Endometrium (tissue), 2 donors: ENCODE results near the gene HOXB5.

Source experiments
- FAIRE-seq: peaks from 2 replicates; lab custom pipeline; 2012; peaks lifted over from hg19 to GRCh38; lab: Jason Lieb, UNC
- donor health status: control.
- donor health status: control.

Gene HOXB5

DNA sequence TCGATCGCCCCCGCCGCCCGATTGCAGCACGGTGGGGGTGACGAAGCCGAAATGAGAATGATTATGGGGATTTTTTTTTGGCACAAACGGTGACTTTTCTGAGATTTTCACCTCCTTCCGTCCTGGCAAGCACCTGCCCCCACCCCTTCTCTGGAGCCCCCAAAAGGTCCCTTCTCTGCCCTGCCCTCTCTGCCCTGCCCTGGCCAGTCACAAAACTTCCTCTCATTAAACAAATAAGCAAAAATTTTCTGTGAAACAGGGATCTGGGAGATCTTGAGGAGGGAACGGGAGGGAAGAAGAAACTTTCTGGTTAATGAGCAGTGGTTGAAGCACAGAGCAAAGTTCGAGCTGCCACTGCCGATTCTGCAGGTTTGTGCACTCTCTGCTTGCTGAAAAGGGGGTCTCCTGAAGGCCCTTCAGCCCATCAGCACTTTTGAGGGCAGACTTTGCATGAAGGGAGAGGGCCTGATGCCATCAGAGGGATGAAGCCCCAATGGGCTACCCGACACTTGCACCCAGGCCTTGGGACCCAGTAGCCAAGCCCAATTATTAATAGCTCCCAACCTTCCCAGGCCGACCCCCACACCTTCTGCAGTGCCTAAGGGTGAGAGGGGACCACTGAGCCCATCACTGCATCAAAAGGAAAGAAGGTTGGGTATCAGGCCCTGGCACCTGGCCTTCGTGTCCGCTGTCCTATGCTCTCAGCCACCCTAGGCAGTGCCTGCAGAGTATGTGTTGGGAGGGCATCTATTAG, 22.6 kb upstream of the HOXB5 start:
- FAIRE-seq = no peak

DNA sequence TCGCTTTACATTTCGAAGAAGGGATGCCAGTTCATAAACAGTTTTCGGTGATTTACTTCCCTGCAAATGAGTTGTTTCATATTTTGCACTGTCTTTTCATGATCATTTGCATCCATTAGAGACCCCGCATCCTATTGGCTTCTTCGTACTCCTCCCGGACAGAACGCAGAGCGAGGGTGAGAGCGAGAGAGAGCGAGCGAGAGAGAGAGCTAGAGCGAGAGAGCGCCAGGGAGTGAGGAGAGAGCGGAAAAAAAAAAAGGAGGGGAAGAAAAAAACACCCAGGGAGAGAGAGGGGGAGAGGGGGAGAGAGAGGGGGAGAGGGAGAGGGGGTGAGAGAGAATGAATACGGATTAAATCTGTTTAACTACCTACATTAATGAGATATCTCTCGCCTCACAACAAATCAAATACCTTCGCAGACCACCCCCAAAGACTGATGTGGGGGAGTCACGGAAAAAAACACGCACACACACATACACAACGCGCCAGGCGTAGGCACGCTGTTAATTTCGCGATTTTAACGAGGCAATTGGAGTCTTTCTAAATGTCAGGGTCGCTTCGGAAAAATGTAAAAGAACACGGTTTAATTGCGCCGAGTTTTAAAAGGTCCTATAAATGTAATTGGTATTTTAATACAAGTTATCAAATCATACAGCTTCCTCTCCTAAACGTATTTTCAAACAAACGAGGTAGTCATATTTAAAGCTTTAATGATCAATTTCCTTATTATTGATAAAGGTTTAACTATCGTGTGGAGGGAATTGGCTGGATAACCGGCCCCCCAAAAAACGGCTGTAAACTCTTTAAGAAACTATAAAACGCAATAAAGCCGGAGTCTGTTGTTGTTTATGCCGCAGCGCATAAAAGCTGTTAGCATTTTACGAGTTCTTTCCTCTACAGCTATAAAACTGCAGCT, 21.7 kb upstream of the HOXB5 start, which contains the start of gene HOXB8:
Gene HOXB8 (minus strand): TSS at position 246 of the 916 bp plus-strand sequence. CDS start 588 bp downstream, outside the sequence.
- no peak for FAIRE-seq

DNA sequence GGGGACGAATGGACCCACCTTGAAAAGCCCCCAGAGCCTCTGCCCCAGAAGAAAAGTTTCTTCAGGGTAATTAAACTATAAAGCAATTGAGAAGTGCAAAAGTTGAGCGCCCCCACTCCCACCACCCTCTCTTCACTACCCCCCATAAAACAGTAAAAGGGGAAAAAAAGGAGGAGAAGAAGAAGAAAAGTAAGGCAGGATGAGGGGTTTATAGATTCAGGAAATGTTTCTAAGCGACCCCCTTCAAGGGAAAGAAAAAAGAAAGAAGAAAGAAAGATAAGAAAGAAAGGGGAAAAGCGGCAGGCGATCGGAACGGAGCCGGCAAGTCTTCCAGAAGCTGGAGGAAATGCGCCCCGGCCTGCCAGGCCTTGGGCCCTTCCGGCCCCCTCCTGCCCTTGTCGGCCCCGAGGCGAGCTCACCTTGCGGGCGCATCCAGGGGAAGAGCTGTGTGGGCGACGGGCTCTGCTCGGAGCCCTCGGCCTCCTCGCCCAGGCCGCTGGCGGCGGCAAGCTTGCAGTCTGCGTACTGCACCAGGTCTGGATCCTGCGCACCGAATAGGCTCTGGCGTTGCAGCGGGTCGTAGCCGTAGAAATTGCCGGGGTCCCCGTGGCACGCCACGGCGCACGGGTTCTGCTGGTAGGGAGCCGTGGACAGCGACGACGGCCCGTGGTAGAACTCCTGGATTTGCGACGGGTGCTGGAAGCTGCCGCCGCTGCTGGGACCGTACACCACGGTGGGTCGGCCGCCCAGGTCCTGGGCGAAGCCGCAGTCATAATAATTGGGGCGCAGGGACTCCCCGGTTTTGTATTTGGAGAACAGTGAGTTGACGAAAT, 20.5 kb upstream of the HOXB5 start:
- FAIRE-seq = no peak

DNA sequence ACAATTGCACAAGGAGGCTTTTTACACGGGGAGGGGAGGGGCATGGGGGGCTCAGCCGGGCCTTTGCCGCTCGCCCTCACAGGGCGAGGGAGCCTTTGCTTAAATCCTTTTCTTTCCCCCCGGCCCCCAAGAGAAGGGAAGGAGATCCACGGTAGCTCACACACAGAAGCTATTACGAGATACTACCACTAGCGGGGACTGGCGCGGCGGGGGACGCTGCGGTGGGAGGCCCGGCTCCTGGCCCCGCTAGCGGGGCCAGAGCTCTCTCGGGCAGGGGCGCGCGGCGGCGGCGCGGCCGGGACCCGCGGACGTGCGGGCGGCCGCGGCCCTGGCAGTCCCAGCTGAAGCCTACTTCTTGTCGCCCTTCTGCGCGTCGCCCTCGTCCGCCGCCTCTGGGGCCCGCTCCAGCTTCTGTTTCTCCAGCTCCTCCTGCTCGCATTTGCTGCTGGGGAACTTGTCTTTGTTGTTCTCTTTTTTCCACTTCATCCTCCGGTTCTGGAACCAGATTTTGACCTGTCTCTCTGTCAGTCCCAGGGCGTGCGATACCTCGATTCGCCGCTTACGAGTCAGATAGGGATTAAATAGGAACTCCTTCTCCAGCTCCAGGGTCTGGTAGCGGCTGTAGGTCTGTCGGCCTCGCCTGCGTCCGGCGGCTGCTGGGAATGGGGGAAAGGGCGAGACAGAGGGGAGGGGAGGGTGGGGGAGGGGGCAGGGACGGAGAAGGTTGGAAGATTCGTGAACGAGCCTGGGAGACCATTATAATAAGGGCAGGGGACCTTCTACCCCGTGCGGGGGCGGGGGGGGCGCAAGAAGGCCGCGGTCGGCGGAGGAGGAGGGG, 19.5 kb upstream of the HOXB5 start:
- FAIRE-seq = no peak

DNA sequence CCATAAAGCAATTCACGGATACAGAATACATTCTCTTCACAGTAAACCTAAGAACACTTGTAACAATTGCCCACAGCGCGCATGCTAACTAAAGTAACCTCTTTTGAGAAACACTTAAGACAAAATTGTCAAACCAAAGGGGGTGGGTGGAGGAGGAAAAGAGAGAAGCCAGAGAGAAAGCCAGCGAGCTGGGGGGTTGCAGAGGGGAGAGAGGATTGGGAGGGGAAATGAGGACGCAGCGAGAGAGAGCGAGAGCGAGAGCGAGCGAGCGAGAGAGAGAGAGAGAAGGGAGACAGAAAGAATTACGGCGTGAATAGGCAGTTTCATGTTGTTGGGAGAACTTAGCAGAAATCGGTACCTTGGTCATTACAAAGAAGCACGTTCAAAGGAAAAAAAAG, 18.9 kb upstream of the HOXB5 start:
- FAIRE-seq = no peak

DNA sequence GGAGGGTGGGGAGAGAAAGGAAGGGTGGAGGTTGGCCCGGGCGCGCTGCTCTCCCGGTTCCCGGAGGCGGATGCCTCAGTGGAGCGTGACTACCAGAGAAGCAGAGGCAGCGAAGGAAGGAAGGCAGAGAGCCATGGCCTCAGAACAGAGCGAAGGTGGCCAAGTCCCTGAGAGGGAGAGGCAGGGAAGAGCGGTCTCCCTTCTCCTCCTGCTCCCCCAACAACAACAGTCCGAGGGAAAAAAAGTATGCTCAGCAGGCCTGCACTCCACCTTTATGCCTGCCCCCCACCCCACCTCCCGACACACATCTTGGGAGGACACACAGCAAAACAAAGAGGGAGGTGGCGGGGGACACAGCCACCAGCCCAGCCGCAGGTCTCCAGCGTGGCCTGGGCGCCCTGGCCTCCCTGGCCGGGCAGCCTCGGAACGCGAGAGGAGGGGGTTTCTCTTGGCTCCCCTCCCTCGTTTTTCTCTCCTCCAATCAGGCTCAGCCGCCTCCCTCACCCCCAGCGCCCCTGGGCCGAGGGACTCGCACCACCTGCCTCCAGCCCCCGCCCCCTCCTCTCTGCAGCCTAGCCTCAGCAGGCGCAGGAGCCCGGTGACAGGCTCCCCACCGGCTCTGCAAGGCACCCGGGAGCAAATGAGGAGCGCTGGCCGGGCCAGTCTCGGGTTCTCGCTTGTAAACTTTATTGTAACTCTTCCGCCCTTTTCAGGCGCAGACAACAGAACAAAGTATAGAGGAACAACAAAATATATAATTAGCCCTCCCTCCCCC, 18.3 kb upstream of the HOXB5 start:
- FAIRE-seq = no peak

DNA sequence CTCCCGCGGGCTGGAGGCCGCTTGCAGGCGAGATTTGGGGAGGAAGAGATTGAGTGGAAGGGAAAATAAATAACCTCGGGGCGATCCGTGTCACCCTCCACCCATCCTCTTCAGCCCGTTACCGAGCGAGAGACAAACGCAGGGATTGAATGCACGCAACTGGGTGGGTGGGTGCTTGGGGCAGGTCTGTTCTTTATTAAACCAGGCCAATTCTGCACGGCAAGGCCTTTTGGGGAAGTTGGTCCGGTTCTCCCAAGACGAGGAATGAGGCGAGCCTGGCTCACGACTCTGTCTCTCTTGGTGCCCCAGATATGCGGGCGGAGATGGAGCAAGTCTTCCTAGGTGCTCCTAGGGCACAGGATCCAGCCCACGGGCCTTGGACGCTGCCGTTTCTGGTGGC, 17.6 kb upstream of the HOXB5 start:
- no peak for FAIRE-seq

DNA sequence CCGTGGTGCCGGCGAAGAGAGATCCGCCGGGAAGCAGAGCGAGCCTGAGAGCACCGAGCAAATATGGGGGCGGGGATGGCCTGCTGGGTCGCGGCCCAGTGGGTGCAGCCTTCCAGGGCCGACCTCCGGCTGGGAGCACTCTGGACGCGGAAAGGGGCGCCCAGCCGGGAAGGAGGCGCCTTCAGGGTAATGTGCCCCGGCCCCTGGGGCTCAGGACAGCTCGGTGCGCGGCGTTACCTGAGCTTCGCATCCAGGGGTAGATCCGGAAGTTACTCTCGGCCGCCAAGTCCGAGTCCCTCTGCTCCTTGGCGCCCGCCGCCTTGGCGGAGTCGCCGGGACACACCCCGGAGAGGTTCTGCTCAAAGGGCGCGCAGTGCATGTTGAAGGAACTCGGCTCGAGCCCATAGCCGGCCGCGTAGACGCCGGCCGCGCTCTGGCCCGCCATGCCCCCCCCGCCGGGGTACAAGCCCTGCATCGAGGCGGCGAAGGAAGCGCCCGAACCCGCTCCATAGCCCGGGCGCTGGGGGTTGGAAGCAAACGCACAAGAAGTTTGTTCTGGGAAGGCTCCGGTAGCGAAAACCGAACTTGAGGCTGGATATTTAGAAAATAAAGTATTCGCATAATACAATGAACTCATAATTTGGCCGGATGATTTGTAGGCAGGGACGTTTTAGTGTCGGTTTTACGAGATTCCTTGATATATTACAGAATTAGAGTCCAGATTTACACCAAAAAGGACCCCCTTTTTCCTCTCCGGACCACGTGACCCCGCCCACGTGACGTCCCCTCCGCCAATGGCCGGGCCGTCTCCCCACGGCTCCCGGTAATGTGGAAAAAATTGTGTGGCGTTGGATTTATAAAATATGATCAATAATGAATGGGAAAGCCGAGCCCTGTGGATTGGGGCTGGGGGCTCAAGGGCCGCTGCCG, 17.0 kb upstream of the HOXB5 start, which contains the start of gene HOXB7:
Gene HOXB7 (minus strand): TSS at position 736 of the 930 bp plus-strand sequence. CDS start 99 bp downstream, at position 637.
- FAIRE-seq = no peak

DNA sequence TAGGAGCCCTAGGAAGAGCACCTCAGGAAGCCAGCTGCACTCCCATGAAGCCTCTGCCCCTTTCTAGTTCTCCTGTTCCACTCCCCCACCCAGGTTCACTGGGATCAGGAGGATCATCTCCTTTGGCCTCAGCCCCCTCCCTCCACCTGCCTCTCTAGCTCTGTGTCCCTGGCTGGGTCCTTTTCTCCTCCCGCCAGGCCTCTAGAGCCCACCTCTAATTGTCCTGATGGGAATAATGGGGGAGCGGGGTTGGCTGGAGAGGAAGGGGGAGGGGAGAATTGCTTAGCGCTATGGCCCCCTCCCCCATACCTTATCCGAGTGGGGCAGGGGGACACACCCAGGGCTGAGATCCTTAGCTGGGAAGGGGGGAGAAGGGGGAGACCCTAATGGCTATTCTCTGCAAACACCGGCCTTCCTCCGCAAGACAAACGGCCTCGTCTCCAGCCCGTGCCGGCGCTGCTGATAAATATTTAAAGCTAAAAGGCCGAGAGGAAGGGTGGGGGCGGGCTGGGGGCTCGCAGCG, 16.2 kb upstream of the HOXB5 start:
- FAIRE-seq = no peak

DNA sequence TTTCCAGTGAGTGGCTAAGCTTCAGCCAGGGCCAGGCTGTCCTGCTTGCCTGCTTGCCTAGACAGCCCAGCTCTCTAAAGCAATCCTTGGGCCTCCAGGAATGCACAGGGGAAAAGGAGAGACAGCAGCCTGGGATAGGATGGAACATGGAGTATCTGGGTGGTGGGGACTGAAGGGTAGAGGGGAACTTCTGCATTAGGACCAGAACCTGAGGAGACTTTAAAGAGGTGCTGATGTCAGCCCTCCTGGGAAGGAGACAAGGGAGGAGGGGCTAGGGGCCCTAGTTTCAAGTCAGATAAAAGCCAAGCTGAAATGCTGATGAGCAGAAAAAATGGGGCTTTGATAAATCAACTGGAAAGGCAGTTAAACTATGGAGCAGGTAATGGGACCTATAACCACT, 15.5 kb upstream of the HOXB5 start:
- FAIRE-seq = no peak

DNA sequence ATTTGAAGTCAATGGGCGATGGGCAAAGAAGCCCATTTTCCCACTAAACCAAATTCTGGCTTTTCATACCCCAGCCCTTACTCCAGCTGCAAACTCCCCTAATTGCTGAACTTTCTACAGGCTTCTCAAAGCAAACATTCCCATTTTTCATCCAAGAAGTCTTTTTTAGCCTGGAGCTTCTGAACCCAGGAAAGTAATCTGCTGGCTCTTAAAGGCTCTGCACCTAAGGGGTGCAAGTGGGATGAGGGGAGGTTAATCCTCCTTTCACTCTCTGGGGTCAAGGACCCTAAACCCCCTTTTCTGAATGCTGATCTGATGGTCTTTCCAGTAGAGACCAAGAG, 14.9 kb upstream of the HOXB5 start:
- no peak for FAIRE-seq

DNA sequence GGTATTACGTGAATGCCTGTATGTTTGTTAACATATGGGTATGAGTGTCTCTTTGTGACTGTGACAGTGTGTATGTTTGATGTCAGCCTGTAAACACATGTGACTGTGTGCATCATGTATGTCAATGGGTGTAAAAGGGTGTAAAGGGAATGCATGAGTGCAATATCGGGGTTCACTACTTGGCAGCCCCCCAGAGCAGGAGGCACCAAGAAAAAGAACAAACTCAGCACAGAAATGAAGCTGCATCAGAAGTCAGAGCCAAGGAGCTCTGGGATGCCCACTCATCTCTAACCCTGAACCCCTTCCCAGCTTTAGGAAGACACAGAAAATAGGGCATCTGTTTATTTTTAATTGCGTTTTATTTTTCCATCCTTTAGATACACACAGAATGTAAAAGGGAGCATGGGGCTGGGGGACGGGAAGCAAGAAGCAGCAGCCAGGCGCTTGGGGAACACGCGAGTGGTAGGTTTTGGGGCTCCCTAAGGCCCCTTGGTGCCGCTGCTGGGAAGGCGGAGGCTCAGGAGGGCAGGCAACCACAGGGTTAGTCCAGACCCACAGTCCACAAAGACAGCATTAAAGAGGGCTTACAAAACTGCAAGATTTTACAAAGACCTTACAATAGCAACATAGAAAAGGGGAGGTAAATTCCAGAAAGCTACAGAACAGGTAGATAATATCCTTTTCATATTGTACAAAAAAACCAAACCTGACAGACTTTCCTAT, 13.5 kb upstream of the HOXB5 start:
- no peak for FAIRE-seq

DNA sequence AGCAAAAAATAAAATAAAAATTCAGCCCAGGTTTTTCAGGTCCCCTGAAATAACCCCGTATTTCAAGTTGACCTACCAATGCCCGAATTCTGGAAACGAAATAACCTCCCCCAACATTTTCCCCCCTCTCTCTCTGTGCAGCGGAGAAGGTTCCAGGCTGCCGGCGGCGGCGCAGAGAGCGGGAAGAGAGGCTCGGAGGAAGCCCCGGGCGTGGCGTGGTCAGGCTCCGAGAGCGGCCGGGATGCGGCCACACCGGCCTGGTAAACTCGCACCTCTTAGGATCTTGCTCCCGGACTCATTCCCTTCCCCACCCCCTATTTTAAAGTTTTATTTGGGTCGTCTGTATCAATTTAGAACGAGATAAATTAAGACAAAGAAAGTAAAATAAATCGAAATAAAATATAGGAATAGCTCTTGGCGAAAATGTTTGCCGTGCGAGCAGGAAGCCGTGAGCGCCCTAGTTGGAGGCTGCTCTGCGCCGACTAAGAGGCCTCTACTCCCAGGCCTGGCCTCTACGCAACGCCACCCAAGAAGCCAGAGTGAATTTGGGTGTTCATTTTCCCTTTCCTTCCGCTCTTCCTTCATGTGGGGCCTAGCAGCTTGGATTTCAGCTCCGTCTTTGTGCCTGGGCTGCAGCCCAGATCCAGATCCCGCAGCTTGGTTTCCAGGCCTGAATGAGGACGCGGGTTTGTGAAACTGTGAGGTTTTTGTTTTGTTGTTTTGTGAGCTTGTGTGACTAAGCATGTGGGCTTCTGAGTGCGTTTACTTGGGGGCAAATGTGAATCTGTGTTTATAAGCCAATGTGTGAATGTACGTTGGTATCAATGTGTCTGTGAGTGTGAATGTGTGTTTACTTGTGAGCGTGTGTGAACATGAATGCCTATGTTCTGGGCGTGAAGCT, 12.7 kb upstream of the HOXB5 start:
- FAIRE-seq = no peak

DNA sequence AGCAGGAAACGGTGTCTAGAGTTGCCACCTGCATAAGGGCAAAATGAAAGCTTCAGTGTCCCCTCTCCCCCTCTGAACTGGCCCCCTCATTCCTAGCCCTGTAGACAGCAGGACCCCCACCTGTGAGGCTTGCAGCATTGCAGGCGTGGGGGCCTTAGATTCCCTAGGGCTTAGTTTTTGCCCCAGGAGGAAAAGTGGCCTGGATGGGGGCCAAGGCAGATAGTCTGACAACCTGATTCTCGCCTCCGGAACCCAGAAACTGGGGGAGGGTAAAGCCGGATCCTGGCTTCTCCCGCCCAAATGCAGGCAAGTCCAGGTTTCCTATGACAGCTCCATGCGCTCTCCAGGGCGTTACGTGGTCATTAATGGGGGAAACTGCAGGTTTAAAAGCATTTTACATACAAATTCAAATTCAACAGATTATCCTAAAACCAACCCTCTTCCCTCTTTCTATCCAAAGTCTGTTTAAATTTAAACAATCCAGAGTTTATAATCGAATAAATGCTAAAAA, 11.9 kb upstream of the HOXB5 start:
- FAIRE-seq = no peak

DNA sequence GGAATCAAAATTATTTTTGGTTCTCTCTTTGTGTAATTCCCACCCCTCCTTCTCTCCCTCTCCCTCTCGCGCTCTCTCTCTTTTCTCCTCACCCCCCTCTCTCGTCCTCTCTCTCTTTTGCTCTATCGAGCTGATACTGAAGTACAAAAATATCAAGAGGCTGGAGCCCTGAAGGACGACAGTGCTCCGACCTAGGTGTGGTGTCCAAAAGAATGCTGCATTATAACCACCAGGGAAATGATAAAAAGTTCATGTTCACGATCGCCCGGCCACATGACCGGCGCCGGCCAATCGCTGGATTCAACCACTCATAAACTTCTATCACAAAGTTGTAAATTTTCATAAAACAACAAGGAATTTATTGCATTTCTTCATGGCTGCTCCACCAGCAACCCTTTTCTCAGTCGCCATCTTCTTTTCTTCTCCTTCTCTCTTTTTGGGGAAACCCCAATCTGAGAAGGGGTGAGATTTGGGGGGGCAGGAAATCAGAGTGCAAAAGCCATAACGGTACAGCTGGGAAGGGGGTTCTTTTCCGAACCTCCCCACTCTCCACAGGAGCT, 11.3 kb upstream of the HOXB5 start, which contains the start of gene HOXB6:
Gene HOXB6 (minus strand): TSS at position 217 of the 560 bp plus-strand sequence. CDS start 6,836 bp downstream, outside the sequence.
- no peak for FAIRE-seq

DNA sequence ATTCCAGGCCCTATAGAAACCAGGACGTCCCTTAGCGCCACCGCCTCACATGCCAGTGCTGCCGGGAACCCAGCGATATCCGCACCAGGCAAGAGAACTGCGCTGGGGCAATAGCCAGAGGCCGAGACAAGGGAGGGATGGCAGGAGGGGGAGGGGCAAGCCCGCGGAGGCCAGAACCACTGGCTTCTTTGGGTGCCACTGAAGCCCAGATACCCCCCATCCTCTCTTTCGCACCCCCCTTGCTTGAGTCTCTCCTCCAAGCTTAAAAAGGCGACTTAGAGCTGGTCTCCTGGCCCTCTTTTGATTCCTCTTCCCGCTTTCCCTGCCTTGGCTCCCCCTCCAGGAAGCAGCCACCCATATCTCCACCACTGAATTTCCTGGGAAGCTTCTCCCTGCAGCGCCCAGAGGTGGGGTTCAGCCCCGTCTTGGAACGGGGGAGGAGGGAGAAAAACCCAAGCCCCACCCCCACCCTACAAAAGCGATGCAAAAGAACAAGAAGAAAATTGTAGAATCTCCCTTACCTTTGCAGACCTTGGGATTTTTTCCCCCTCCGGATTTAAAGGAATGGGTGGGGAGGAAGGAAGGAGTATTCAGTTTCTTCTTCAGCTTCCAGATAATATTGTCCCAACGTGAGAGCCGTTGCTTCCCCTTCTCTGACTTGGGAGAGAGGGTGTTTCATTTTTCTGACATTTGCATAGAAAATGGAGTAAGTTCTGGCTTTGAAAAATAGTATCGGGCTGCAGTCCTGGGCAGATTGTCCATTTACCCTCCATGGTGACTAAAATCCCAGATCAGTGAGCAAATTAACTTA, 10.6 kb upstream of the HOXB5 start:
- no peak for FAIRE-seq
